GM04504 (cell line): ENCODE results near the gene LRRC47.
"Not testable (repeated sequence)": the region's sequence is repeated elsewhere in the genome, so short reads cannot be mapped to it uniquely, and the experiment has no call there.

Experiments used
- DNase-seq: peaks from one replicate; pipeline ENCODE4 v3.0.0-alpha.2; 2012; ENCODE audit warnings: low read depth

The LRRC47 gene

DNA sequence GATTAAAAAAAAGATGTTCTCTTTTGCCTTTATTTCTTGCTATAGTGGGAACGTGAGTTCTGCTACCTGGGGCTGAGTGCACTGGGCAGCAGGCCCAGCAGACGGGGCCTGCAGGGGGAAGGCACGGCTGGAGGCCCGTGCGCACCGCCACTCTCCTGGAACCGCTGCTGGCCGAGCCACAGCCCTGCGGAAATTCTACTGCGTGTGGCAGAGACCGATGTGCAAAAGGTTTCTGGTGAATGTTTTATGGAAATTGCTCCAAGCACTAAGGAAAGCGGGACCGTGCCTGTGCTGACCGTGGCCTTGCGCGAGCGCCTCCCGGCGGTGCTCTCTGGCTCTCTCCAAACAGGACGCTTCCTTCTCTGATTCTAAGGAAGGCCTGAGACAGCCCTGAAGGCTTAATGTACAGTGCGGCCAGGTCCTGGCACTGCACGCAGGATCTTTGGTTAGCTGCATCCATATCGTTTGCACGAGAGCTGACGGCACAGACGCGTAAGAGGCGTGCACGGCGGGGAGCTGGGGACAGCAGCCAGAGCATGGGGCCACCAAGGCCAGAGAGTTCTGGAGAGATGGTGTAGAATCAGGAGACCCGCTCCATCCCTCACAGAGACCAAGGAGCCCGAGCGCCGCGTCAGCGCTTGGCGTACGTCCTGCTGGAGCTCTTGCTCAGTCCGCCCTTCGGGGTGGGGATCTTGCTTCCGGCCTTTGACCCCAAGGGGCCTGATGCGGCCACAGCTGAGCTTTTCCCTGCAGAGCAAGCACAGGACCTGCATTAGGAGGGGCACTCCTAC lies 18.7 kb upstream of the LRRC47 start:
- no peak for DNase-seq

- DNase-seq: no peak
Measured at GRCh38 chr1:3814065-3814464, 17.8 kb upstream of the LRRC47 start.

DNA sequence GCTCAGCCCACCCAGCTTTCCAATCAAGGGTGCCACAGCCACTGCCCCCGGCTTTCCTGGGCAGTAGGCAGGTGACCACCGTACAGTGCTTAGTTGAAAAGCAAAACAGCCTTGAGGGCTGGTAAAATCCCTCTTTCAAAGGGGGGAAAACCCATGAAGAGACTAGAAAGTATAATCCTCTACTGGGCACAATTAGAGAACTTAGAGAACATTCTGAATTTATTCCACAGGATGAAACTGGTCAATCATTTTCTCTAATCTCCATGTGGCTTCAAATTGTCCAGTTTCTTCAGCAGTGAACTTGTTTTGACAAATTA lies 15.3 kb upstream of the LRRC47 start:
- no peak for DNase-seq

DNA sequence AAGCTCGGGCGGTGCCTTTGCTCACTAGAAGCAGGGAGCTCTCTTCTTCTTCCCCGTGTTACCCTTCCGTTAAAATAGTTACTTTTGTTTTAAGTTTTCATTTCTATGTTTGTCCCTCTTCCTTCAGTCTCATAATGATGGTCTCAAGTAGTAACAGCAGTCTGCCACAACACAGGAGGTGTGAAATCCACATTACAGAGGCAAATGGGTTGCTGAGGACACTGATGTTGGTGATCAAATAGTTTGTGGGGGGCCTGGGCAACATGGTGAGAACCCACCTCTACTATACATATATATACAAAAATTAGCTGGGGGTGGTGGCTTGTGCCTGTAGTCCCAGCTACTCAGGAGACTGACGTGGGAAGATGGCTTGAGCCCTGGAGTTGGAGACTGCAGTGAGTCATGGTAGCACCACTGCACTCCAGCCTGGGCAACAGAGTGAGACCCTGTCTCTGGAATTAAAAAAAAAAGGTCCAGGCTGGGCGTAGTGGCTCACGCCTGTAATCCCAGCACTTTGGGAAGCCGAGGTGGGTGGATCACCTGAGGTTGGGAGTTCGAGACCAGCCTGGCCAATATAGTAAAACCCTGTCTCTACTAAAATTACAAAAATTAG lies 14.0 kb upstream of the LRRC47 start:
- not testable (repeated sequence) for DNase-seq

DNA sequence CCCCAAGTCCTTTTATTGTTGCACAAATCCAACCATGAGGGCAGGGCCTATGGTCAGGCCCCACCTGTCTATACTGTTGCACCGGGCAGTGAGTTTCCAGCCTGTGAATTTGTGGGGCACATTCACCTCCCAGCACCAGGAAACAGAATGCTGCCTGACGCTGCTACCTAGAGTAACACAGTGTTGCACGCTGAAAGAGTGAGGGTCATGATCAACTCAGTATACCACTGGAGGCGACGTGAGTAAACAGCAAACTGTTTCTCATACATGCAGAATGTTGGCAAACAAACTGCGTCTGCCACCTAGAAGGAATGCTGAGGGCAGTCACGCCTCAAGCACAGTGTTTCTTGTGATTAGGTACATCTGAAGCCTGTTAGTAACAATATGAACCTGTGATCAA lies 13.4 kb upstream of the LRRC47 start:
- no peak for DNase-seq

DNA sequence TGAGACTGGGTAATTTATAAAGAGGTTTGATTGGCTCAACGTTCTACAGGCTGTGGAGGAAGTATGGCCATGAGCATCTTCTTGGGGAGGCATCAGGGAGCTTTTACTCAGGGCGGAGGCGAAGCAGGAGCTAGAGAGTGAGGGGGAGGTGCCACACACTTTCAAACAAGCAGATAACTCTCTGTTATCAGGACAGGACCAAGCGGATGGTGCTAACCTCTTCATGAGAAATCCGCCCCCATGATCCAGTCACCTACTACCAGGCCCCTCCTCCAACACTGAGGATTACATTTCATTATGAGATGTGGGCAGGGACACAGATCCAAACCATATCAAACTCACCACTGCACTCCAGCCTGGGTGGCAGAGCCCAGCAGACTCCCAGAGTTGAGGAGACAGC lies 11.5 kb upstream of the LRRC47 start:
- no peak for DNase-seq

DNA sequence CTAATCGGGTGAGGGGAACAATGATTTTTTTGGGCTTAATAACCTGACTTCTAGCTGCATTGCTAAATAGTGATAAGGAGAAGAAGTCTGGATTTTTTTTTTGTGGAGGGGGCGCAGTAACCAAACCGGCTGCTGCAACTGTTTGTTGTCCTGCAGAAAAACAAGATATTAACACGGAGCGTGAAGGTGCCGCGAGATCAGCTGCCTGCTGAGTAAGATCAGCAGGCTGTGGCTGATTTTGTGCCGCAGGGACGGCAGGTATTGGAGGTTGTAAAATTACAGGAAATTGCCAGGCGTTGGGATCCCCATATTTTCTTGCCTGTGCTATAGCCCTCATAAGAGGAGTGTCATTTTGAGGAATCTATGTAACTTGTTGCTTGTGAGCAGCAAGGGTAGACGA lies 8.7 kb upstream of the LRRC47 start:
- no peak for DNase-seq

- not testable (repeated sequence) for DNase-seq
Measured at GRCh38 chr1:3804627-3804944, 8.3 kb upstream of the LRRC47 start.

DNA sequence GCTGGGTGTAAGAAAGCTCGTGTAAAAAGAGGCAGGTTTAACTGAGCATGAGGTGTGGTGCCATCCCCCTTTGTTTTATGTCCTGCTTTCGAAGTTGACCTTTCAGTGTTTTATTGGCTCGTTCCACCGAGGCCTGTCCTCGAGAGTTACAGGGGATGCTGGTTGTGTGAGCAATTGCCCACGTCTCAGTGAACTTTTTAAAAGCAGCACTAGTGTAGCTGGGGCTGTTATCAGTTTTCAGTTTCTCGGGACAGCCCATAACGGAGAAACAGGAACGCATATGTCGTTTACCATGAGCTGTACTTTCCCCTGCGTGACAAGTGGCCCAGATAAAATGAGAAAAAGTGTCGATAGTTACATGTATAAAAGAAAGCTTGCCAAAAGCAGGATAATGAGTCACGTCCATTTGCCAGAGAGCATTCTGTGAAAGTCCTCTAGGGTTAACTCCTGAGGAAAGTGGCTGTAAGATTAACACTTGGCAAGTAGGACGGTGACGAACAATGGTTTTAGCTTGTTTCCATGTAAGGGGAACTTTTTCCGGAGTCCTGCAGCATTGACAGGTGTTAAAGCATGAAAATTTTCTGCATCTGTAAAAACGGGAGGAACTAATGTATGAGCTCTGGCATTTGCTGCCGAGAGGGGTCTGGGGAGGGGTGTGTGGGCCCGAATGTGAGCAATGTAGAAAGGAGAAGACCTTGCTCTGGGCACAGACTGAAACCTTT lies 7.8 kb upstream of the LRRC47 start:
- DNase-seq: no peak

- DNase-seq: not testable (repeated sequence)
Measured at GRCh38 chr1:3800795-3801194, 4.5 kb upstream of the LRRC47 start.

DNA sequence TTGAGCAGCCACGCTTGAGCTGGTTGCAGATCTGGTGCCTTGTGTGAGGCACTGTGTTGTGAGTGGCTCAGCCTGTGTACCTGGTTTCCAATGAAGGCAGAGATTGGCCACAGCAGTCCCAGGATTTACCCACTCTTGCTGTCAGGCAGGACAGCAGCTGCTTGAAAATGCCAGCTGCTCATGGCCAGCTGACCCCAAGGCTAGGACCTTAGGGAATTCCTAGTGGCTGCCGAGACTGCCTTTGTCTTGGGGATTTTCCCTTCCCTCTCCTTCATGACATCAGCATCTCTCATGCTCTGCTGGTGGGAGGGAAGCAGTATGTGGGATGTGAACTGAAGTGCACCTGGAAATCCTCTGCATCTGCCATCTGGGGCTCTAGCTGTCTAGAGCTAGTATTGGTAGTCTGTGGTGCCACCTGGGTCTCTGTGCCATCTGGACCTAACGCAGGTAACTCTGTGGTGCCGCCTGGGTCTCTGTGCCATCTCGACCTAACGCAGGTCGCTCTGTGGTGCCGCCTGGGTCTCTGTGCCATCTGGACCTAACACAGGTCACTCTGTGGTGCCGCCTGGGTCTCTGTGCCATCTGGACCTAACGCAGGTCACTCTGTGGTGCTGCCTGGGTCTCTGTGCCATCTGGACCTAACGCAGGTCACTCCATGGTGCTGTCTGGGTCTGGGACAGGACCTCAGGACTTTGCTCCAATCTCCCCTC lies 3.8 kb upstream of the LRRC47 start:
- DNase-seq: no peak

DNA sequence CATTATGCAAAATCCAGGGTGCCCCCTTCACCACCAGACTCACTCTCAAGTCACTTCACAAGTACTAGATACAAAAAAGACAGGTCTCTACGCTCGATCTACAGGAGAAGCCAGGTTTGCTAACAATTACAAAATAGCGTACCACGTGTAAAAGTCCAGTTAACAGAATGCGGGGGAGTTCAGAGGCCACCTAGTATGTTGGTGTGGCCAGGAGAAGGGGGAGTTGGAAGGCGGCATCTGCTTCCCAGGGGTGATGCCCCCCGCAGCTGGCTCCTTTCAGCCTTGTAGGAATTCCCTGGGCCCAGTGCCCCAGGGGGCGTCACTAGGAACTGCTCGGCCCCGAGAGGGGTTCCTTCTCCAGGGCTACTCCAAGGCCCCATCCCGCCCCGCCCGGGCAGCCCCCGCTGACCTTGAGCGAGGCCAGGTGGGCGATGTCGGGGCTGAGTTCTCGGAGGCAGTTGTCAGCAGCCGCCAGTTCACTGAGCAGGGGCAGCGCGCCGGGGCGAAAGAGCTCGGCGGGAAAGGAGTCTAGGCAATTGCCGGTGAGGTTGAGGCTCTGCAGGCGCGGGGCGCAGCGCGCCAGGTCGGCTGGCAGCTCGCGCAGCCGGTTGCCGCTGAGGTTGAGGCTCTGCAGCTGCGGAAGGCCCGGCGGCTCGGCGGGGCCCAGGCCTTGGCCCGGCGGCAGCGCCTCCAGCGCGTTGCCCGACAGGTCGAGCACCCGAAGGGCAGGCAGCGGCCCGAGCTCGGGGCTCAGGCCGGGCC lies 664 bp downstream of the LRRC47 start:
- DNase-seq: no peak

GRCh38 chr1:3790952-3791351 lies 5.3 kb downstream of the LRRC47 start:
- DNase-seq: no peak

- DNase-seq: no peak
Measured at GRCh38 chr1:3790500-3790923, 5.8 kb downstream of the LRRC47 start.

DNA sequence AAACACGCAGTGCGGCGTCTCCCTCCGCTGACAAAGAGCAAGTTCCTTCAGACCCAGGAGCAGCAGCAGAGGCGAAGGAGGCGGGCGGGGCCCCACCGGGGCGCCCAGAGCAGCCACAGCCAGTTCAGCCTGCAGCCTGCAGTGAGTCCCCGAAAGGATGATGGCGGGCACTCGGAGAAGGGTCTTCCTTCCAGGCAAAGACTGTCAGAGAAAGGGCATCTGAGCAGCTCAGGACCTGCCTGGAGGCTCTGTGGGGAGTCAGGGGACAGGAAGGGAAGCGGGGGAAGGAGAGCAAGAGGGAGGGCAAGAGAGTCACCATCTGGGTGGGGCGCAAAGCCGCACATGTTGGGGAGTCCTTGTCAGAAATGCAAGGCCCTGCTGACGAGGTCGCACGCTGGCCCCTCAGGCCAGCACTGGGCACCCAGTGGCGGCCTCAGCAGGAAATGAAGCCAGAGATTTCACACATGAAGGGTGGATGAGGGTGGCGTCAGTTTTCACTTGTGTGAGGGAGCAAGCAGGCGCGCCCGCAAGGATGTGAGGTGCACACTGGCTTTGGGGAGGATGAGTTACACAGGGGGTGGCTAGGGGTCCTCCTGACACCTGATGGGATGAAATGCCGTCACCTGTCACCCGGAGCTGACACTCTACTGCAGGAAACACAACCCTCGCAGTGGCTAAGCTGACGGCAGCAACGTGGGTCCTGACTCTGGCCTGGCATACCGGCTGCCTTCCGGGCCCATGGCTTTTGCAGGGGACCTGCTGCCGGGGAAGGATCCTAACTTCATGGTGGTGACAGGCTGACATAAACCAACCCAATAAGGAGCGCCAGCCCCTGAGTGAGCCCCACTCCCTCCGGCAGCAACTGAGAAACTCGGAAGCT lies 6.6 kb downstream of the LRRC47 start:
- DNase-seq: no peak

GRCh38 chr1:3788756-3789420 lies 7.4 kb downstream of the LRRC47 start:
- DNase-seq: no peak

GRCh38 chr1:3787745-3788605 lies 8.3 kb downstream of the LRRC47 start:
- DNase-seq: no peak

GRCh38 chr1:3787349-3787715 lies 9.0 kb downstream of the LRRC47 start:
- DNase-seq: no peak

GRCh38 chr1:3786468-3787348 lies 9.6 kb downstream of the LRRC47 start:
- no peak for DNase-seq
